Large intestine (tissue), 3 donors: ENCODE results near the gene BCAP31. TPM values are rescaled to one million over a fixed set of nuclear protein-coding genes. Genes with fewer than 3 reads are reported as not detected.
A peak's percentile ranks its signal among the peaks of the same experiment; 100 is the strongest.
"Not testable (repeated sequence)": the region's sequence is repeated elsewhere in the genome, so short reads cannot be mapped to it uniquely, and the experiment has no call there.

Experiments
- DNase-seq, 2 donors: peaks; one replicate each; pipeline versions ENCODE4 v3.0.0 to v3.0.0-alpha.2; 2013
- H3K27ac ChIP-seq: one replicate; pipeline ENCODE4 v1.5.1; 2013; ENCODE audit warnings: low read length
- H3K27me3 ChIP-seq: 2 replicates; pipeline ENCODE4 v1.6.1; 2013; ENCODE audit warnings: low read length; ENCODE audit not compliant: control insufficient read depth, insufficient read depth
- H3K36me3 ChIP-seq: 2 replicates; pipeline ENCODE4 v1.6.1; 2013; ENCODE audit warnings: low read length; ENCODE audit not compliant: control insufficient read depth, insufficient read depth
- H3K4me1 ChIP-seq: one replicate; pipeline ENCODE4 v1.6.1; 2013; ENCODE audit warnings: low read length; ENCODE audit not compliant: control insufficient read depth, insufficient read depth
- H3K4me3 ChIP-seq: one replicate; pipeline ENCODE4 v1.5.1; 2013; ENCODE audit warnings: low read length
- H3K9me3 ChIP-seq: one replicate; pipeline ENCODE4 v1.6.1; 2013; ENCODE audit warnings: mild to moderate bottlenecking, low read depth, low read length, moderate library complexity; ENCODE audit not compliant: control insufficient read depth
- WGBS: methylation state at CpG from one replicate; pipeline ENCODE4 v1.1.5; 2013; ENCODE audit warnings: low lambda C conversion rate; ENCODE audit not compliant: insufficient coverage; 5-methylcytosine and 5-hydroxymethylcytosine counted together
- polyA plus RNA-seq: library from polyadenylated mRNA; unstranded; fragments of 120-200 nt; gene quantifications from one replicate; pipeline ENCODE4 v1.2.1, GENCODE V29; 2013

Gene BCAP31
- polyA plus RNA-seq, 1 donor, result 198 TPM

- H3K27me3 ChIP-seq, result no peaks in the 10 kb centered on the region
- peaks cover 35% of the 10 kb centered on the region for H3K4me1 ChIP-seq
- H3K4me3 ChIP-seq, result no peak overlapping the region
- no CpG with 5 or more reads among the region's 9 CpGs for WGBS
- H3K36me3 ChIP-seq, result peaks cover 10% of the 10 kb centered on the region
- H3K27ac ChIP-seq, result peak overlapping the region; percentile 81
- DNase-seq, result peak in 1 of 2 donors; percentile 50
- no peaks in the 10 kb centered on the region for H3K9me3 ChIP-seq
These were observed 37.5 kb downstream of the BCAP31 start for GRCh38 chrX:153686711-153687110.

- H3K4me1 ChIP-seq, result peaks cover 35% of the 10 kb centered on the region
- H3K4me3 ChIP-seq, result no peak overlapping the region
- H3K9me3 ChIP-seq, result no peaks in the 10 kb centered on the region
- no peak for DNase-seq
- WGBS, result no CpG with 5 or more reads among the region's 24 CpGs
- no peaks in the 10 kb centered on the region for H3K27me3 ChIP-seq
- H3K36me3 ChIP-seq, result peaks cover 10% of the 10 kb centered on the region
- H3K27ac ChIP-seq, result no peak overlapping the region
These were observed 38.2 kb downstream of the BCAP31 start for GRCh38 chrX:153685751-153686696.

DNA sequence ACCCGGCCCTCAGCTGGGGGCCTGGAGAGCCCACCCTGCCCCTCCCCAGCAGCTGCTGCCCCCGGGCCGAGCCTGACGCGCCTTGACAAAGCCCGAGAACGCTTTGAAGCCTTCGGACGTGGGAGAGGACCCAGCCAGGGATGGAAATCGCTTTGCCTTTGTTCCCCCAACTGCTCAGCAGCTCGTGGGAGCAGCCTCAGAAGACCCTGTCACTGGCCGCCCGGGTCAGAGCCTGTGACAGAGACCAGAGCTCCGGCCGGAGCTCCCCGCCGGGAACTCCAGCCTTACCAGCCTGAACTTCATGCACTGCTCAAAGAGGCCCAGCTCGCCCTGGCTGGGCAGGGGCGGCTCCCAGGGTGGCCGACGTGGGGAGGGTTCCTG is 39.0 kb downstream of the BCAP31 start:
- H3K36me3 ChIP-seq, result peaks cover 5% of the 10 kb centered on the region
- no CpG with 5 or more reads among the region's 21 CpGs for WGBS
- peaks cover 29% of the 10 kb centered on the region for H3K4me1 ChIP-seq
- no peaks in the 10 kb centered on the region for H3K9me3 ChIP-seq
- H3K27ac ChIP-seq, result no peak overlapping the region
- H3K4me3 ChIP-seq, result no peak overlapping the region
- no peaks in the 10 kb centered on the region for H3K27me3 ChIP-seq
- peak in 1 of 2 donors; percentile 42 for DNase-seq

DNA sequence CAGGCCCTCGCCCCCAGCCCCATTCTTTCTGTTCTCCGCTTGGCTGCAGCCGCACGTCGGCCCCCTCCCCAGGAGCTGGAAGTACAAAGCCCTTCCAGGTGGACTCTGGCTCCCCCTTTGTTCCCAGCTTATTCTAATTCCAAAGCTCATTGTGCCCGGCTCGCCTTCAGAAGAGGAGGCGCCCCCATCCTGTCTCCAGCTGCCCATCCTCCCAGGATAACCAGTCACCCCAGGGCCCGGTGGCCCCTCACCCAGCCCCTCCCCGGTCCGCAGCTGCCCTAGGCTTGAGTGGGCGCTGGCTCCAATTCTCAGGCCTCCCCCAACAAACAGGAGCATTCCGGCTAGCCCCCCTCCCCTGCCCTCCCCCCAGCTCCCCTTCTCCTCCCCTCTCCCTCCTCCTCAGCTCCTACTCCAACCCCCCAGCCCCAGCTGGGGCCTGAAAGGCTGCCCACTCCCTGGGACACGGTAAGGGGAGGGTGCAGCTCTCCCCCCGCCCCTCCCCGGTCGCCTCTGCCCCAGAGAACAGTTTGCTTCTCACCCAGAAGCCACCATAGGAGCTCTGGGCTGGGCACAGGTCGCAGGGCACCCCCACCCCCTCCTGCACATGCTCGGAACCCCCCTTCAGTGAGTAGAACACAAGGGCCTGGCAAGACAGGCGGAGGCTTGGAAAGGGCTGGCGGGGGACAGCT is 39.6 kb downstream of the BCAP31 start:
- DNase-seq, result peak in 1 of 2 donors; percentile 55
- Histone ChIP-seq H3K4me3 (no peak overlapping the region), H3K9me3 (no peaks in the 10 kb centered on the region), H3K27me3 (no peaks in the 10 kb centered on the region), H3K27ac (no peak overlapping the region), H3K36me3 (peaks cover under 1% of the 10 kb centered on the region), H3K4me1 (peaks cover 29% of the 10 kb centered on the region)
- WGBS, result no CpG with 5 or more reads among the region's 21 CpGs

- H3K27ac ChIP-seq, H3K9me3 ChIP-seq, H3K4me3 ChIP-seq, H3K27me3 ChIP-seq, H3K36me3 ChIP-seq, DNase-seq: not testable (repeated sequence)
- peaks cover 29% of the 10 kb centered on the region for H3K4me1 ChIP-seq
- whole genome bisulfite sequencing, result no CpG with 5 or more reads among the region's 8 CpGs
These were observed 40.7 kb downstream of the BCAP31 start for GRCh38 chrX:153683486-153683885.

GRCh38 chrX:153681175-153681574 is 43.0 kb downstream of the BCAP31 start:
- Histone ChIP-seq H3K27me3 (no peaks in the 10 kb centered on the region), H3K27ac (peak overlapping the region; percentile 70), H3K9me3 (no peaks in the 10 kb centered on the region), H3K4me3 (no peak overlapping the region), H3K36me3 (no peaks in the 10 kb centered on the region), H3K4me1 (peaks cover 19% of the 10 kb centered on the region)
- no CpG with 5 or more reads among the region's 12 CpGs for WGBS
- peak in 1 of 2 donors; percentile 36 for DNase-seq

- no CpG with 5 or more reads among the region's 27 CpGs for WGBS
- H3K4me1 ChIP-seq, result peaks cover 19% of the 10 kb centered on the region
- no peaks in the 10 kb centered on the region for H3K36me3 ChIP-seq
- peak overlapping the region; percentile 88 for H3K27ac ChIP-seq
- H3K4me3 ChIP-seq, result peak overlapping the region; percentile 21
- peak in 1 of 2 donors; percentile 43 for DNase-seq
- peaks cover 5% of the 10 kb centered on the region for H3K27me3 ChIP-seq
- no peaks in the 10 kb centered on the region for H3K9me3 ChIP-seq
These were observed 49.9 kb downstream of the BCAP31 start for GRCh38 chrX:153674219-153674851.

DNA sequence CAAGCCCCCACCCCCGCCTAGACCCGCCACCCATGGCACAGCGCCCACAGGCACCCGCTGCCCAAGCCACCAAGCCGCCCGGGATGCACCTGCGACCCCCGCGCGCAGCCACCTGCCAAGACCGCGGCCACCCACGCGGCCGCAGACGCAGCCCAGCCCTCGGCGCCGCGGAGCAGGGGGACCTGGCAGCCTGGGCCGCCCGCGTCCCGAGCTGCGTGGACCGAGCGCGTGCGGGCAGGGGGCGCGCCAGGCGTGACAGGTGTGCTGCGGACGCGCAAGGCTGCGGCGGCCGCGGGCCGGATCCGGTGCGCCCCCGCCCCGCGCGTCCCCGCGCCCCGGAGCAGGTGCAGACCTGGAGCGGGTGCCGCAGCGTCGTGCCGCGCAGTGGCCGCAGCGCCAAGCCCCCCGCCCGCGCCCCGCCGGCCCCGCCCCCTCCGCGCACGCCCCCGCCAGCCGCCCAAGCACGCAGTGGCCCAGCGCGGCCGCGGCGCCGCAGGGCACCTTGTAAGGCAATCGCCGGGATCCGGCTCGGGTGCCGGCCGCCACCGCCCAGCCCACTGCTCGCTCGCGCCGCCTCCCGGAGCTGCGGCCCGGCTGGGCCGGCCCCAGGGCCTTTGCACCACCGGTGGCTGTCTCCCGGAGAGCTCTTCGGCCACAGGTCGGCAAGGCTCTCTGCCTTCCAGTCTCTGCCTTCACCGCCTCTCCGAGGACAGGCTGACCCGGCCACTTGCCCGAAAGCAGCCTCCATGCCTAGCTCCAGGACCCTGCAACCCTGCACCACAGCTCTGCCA is 50.6 kb downstream of the BCAP31 start, which contains the start of gene PNCK:
TSS of gene PNCK (minus strand) at position 386 of the 791 bp plus-strand sequence. CDS start 737 bp downstream, outside the sequence.
- H3K36me3 ChIP-seq, result no peaks in the 10 kb centered on the region
- H3K9me3 ChIP-seq, result no peaks in the 10 kb centered on the region
- peak within 1 kb of the TSS; percentile 21 for H3K4me3 ChIP-seq
- WGBS, result no CpG with 5 or more reads among the region's 98 CpGs
- peaks cover 5% of the 10 kb centered on the region for H3K27me3 ChIP-seq
- H3K27ac ChIP-seq, result peak within 1 kb of the TSS; percentile 45
- DNase-seq, result no peak
- peaks cover 19% of the 10 kb centered on the region for H3K4me1 ChIP-seq

DNA sequence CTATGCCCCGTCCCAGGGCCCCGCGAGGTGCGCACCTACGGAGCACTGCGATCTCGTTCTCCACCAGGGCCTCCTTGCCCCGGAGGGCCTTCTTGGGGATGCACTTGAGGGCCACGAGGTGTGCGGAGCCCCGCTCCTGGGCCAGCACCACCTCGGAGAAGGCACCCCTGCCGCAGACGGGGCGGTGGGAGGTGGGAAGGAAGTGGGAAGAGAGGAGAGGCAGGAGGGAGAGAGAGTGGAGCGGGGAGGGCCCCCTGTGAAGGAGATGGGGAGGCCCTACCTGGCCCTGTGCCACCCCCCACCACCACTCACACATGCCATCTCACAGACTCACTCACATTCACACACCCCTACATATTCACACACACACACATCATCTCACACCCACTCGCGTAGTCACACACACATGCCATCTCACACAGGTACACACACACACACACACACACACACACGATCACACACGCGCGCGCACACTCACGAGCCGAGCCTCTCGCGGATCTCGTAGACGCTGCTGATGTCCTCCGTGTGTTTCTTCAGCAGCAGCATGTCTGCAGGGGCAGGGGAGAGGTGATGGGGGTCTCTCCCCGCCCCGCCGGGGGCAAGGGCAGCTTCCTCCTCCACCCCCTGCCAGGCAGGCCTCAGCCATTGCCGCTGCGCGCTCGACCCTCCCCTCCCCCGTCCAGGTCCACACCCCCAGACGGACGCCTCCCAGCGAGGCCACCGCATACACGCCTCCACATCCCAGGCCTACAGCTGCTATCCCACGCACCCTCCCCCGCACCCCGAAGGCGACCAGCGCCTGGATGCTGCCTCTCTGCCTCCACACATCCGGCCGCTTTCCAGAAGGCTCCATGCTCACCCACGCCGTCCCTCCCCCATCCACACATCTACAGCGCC is 51.4 kb downstream of the BCAP31 start:
- H3K36me3 ChIP-seq, result no peaks in the 10 kb centered on the region
- H3K4me3 ChIP-seq, result peak overlapping the region; percentile 16
- peak overlapping the region; percentile 42 for H3K27ac ChIP-seq
- H3K27me3 ChIP-seq, result peaks cover 5% of the 10 kb centered on the region
- H3K4me1 ChIP-seq, result peaks cover 19% of the 10 kb centered on the region
- no peaks in the 10 kb centered on the region for H3K9me3 ChIP-seq
- WGBS, result no CpG with 5 or more reads among the region's 53 CpGs
- DNase-seq, result peak in 1 of 2 donors; percentile 66
